ENCODE measurements around the gene LZTS2. TPM values are rescaled to one million over a fixed set of nuclear protein-coding genes. Genes with fewer than 3 reads are reported as not detected.

The LZTS2 gene
- total and polyA plus RNA-seq, 2 of the 4 experiments (the other 2 are of a cell fraction) = 19.2 to 101 TPM

GRCh38 chr10:100970076-100970913 lies 29.3 kb upstream of the LZTS2 start:
- no peaks in the 10 kb centered on the region for H3K9me3 ChIP-seq (ENCODE audit: control insufficient read depth, insufficient read depth, low read length)
- no peak overlapping the region for H2AK5ac ChIP-seq (ENCODE audit: low read depth, low read length)
- no peaks in the 10 kb centered on the region for H3K27me3 ChIP-seq (ENCODE audit: control insufficient read depth, insufficient read depth, low read length)
- POLR2A ChIA-PET (ENCODE audit: unreplicated experiment) = no interaction called here
- H3K27ac ChIP-seq (ENCODE audit: insufficient read depth, low read length) = no peak overlapping the region
- H3K4me3 ChIP-seq (ENCODE audit: insufficient read depth, low read depth, low read length) = peak overlapping the region; percentile 76
- peak overlapping the region; percentile 86 for H2AK9ac ChIP-seq (replicated peaks; ENCODE audit: low read depth, low read length, poor library complexity)
- peak overlapping the region; percentile 80 for H3K4me2 ChIP-seq (ENCODE audit: low read depth, low read length)
- no peak overlapping the region for H2BK5ac ChIP-seq (ENCODE audit: low read depth, low read length, poor library complexity, severe bottlenecking)
- no peaks in the 10 kb centered on the region for H4K20me1 ChIP-seq (ENCODE audit: insufficient read depth, low read length)
- H3K4me1 ChIP-seq (ENCODE audit: control insufficient read depth, insufficient read depth, low read length) = peaks cover 6% of the 10 kb centered on the region
- CTCF ChIA-PET = no interaction called here
- dilution Hi-C loops (cut with HindIII; ENCODE audit: low sequenced_read_pairs, unreplicated experiment) = no loop called here
- peak overlapping the region in 1 of 2 experiments; percentile 27; a peak in 1 of 4 replicates for H4K8ac ChIP-seq (ENCODE audit: low read depth in 2 of 2, low read length in 2 of 2)
- H3K23ac ChIP-seq (ENCODE audit: low read depth, low read length) = peak overlapping the region; percentile 41; the same call in 1 of the 2 replicates
- H3K9me1 ChIP-seq (ENCODE audit: insufficient read depth, low read length) = peaks cover 12% of the 10 kb centered on the region; the same call in 1 of the 2 replicates
- peak overlapping the region; percentile 63; the same call in 1 of the 2 replicates for H3K4ac ChIP-seq (ENCODE audit: low read depth, low read length)
- no peak overlapping the region for H4K91ac ChIP-seq (ENCODE audit: insufficient read depth, low read depth, low read length)
- no peak overlapping the region for H2BK15ac ChIP-seq (ENCODE audit: low read depth, low read length)
- H3K56ac ChIP-seq (ENCODE audit: extremely low read depth, insufficient read depth, low read length) = no peak overlapping the region
- no peak overlapping the region for H2BK20ac ChIP-seq (ENCODE audit: low read depth, low read length)
- peaks cover 7% of the 10 kb centered on the region for H3K36me3 ChIP-seq (ENCODE audit: control insufficient read depth, insufficient read depth, low read length)
- no TSS peak for BruUV-seq (replicated peaks)
- H2AFZ ChIP-seq (replicated peaks; ENCODE audit: low read length, poor library complexity) = peak overlapping the region; percentile 95
- intact Hi-C loops (cut with micrococcal nuclease) = no loop called here
- no peak overlapping the region for H2BK120ac ChIP-seq (ENCODE audit: low read depth, low read length)
- H3K14ac ChIP-seq (replicated peaks; ENCODE audit: low read depth, low read length) = no peak overlapping the region
- in situ Hi-C loops (cut with MboI; ENCODE audit: low sequenced_read_pairs) = no loop called here
- H4K5ac ChIP-seq (ENCODE audit: low read depth, low read length) = 0 out of 2 replicates have a peak overlapping the region, but pooled peaks have one; percentile 5
- no peaks in the 10 kb centered on the region for H3K79me1 ChIP-seq (ENCODE audit: low read depth in 1 of 2, low read length in 2 of 2)
- H3K18ac ChIP-seq (ENCODE audit: low read depth, low read length) = no peak overlapping the region
- no peak for DNase-seq
- peak overlapping the region; percentile 25; the same call in 1 of the 2 replicates for H3K9ac ChIP-seq (ENCODE audit: low read depth, low read length)
- ATAC-seq (ENCODE audit: low read depth) = no peak
- no CpG with 5 or more reads among the region's 13 CpGs for WGBS, 2 experiments (ENCODE audit: extremely low coverage in 2 of 2, insufficient read length in 1 of 2)
- TF ChIP-seq RCOR1 (IDR thresholded peaks at IDR 0.05; ENCODE audit: insufficient replicate concordance, low read length) (no peak), BHLHE40 (IDR thresholded peaks at IDR 0.05; ENCODE audit: low read depth, low read length) (no peak), NFE2L2 (IDR thresholded peaks at IDR 0.05; ENCODE audit: low read depth, low read length) (no peak), MXI1 (IDR thresholded peaks at IDR 0.05; ENCODE audit: borderline replicate concordance, low read depth, low read length) (no peak), MAZ (IDR thresholded peaks at IDR 0.05; ENCODE audit: borderline replicate concordance, low read depth, low read length) (no peak), RAD21 (IDR thresholded peaks at IDR 0.05; ENCODE audit: low read length) (no peak), FOS (IDR thresholded peaks at IDR 0.05; ENCODE audit: low read depth, low read length) (no peak), CEBPB (IDR thresholded peaks at IDR 0.05; ENCODE audit: low read depth, low read length) (no peak), MAFK (IDR thresholded peaks at IDR 0.05; ENCODE audit: low read depth, low read length) (no peak), SMC3 (IDR thresholded peaks at IDR 0.05; ENCODE audit: low read depth, low read length) (no peak), ELK1 (IDR thresholded peaks at IDR 0.05; ENCODE audit: borderline replicate concordance, low read depth, low read length) (no peak), USF2 (IDR thresholded peaks at IDR 0.05; ENCODE audit: low read depth, low read length) (no peak), CTCF (conservative IDR thresholded peaks at IDR 0.05; ENCODE audit: low read depth, low read length) (no peak), CHD1 (IDR thresholded peaks at IDR 0.05; ENCODE audit: low read depth, low read length) (no peak), POLR2A (IDR thresholded peaks at IDR 0.05; ENCODE audit: low read depth, low read length) (no peak)

Data from IMR-90 (cell line).